D721Med (cell line): ENCODE results near the gene CNTNAP2.

Source experiments
- DNase-seq: peaks from one replicate; pipeline ENCODE4 v3.0.0; 2011; ENCODE audit warnings: low spot score; ENCODE audit not compliant: insufficient read length
- FAIRE-seq: peaks from 2 replicates; lab custom pipeline; 2011; peaks lifted over from hg19 to GRCh38; lab: Jason Lieb, UNC
- TF ChIP-seq, protein P1 (sequence below): IDR thresholded peaks from 2 replicates; pipeline ENCODE4 v1.5.1; 2012; ENCODE audit warnings: mild to moderate bottlenecking, control low read depth; ENCODE audit not compliant: insufficient read depth; ENCODE audit errors: missing control alignments

Gene CNTNAP2

DNA sequence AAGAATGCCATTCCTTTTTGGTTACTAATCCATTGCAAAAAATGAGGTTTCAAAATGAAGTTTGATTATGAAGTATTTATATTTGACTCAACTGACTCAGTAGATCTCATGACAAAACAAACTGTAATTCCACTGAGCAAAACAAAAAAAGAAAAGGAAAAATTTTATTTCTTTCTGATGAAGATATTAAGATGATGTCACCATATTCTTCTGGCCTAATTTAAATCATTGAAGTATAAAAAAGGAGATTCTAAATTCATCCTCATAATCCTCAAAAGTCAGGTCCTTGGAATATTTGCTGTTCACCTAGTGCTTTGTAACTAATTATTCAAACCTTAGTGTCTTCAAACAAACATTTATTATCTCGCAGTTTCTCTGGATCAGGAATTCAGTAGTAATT, 1183.7 kb downstream of the CNTNAP2 start:
- DNase-seq = no peak
- TF ChIP-seq, protein P1, sequence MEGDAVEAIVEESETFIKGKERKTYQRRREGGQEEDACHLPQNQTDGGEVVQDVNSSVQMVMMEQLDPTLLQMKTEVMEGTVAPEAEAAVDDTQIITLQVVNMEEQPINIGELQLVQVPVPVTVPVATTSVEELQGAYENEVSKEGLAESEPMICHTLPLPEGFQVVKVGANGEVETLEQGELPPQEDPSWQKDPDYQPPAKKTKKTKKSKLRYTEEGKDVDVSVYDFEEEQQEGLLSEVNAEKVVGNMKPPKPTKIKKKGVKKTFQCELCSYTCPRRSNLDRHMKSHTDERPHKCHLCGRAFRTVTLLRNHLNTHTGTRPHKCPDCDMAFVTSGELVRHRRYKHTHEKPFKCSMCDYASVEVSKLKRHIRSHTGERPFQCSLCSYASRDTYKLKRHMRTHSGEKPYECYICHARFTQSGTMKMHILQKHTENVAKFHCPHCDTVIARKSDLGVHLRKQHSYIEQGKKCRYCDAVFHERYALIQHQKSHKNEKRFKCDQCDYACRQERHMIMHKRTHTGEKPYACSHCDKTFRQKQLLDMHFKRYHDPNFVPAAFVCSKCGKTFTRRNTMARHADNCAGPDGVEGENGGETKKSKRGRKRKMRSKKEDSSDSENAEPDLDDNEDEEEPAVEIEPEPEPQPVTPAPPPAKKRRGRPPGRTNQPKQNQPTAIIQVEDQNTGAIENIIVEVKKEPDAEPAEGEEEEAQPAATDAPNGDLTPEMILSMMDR = no peak
- FAIRE-seq = no peak

DNA sequence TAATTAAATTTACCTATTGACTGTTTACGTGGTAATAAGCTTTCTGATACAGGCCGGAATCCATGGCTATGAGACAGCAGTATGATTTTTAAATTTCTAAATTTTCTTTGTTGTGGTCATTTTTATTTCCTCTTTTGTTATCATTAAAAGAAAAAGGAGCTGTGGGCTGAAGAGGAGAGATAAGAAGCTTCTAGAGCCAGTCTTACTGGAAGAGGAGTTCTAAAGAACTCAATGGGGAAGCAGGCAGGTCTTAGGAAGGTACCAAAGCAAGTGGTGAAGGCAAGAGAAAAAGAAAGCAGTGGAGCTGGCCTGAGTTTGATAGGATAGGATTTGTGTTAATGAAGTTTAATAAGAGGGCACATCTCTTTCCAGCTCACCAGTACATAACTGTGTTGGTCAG, 1187.8 kb downstream of the CNTNAP2 start:
- TF ChIP-seq, protein P1 = no peak
- FAIRE-seq (no peak), DNase-seq (no peak)

DNA sequence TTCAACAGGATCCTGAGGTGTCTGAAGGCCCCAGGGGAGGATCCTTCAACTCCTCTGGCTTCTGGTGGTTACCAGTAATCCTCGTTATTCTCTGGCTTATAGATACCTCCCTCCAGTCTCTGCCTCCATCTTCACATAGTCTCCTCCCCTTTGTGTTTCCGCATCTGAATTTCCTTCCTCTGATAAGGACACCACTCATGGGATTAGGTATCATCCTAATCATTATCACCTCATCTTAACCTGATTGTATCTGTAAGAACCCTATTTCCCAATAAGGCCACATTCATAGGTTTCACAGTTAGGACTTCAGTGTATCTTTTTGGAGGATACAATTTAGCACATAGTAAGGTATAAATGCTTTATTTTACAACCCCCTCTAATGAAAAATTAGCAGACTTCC, 1189.2 kb downstream of the CNTNAP2 start:
- FAIRE-seq (no peak), DNase-seq (no peak)
- TF ChIP-seq, protein P1 = no peak

DNA sequence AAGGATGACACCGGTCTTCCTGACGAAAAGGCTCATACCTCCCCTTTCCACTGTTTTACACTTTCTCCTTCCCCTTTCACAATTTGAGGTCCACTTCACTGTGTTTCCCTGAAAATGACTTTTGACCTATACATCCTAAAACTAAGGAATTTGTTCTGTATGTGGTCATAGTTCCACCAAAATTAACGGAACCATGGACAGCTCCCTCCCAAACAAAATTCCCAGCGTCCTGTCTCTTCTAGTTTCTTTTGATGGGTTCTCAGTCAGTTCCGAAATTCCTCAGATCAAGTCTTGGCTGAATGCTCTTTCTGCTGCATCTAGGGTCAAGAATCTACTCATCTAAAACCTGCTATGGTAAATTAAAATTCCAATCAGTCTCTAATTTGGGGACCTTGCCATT, 1191.9 kb downstream of the CNTNAP2 start:
- no peak for DNase-seq
- TF ChIP-seq, protein P1 = no peak
- FAIRE-seq = no peak

DNA sequence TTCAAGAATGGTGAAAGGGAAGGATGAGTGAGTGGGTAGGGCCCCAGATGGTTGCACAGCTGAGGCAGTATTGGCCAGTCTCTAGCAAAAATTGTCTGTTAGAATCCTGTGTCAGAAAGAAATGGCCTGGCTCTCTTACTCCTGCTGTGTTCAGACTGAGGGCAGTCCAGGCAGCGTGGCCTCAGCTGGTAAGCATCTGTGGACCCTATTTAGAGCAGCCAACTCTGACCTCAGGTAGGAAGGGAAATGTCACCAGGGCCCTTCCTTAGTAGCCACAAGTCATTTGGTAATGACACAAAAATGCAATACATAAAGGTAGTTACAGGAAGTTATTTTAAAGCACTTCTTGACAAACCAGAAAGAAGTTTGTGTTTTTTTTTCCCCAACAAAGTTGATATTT, 1194.7 kb downstream of the CNTNAP2 start:
- TF ChIP-seq, protein P1 = no peak
- DNase-seq = no peak
- no peak for FAIRE-seq

DNA sequence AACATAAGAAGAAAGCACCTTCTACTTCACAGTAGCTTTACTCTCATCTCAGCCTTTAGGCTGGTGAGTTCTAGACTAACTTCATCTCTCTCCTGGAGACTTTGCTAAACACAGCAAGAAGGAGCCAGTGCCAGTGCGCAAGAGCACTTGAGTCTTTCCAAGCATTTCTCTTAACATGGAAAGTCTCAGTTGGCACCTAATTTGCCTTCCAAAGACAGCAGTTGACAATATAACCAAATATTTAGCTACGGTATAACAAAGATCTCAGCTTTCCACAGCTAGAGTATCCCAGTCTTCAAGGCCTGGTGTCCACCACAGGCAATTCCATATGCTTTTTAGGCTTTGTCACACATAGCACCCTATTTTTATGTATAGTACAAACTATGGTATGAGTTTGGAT, 1204.9 kb downstream of the CNTNAP2 start:
- TF ChIP-seq, protein P1 = no peak
- FAIRE-seq = no peak
- no peak for DNase-seq

DNA sequence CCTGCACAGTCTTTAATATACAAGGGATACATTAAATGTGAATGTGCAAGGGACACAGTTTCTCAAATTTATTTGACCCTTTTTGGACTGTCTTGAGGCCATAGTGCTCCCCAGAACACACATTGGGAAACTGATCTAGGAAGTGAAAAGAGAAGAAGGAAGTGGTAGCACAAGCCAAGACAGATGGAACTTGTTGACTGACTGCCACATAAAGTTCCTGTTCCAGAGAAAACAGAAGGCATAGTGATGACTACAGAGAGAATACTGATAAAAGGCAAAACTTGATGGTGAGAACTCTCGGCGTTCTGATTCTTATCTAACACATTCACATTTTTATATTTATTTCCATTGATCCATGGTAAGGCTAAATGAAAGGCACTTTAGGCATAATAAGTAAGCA, 1216.4 kb downstream of the CNTNAP2 start:
- DNase-seq (no peak), FAIRE-seq (no peak)
- TF ChIP-seq, protein P1 = no peak
